Cerebellar nuclear complex (tissue), 1 donor: Measurements from ENCODE around the gene C1QTNF12.

ENCODE experiments used
- DNase-seq, 2 experiments: peaks; one replicate each; lab custom pipeline; 2025; lab: John Stamatoyannopoulos, UW

The C1QTNF12 gene

DNA sequence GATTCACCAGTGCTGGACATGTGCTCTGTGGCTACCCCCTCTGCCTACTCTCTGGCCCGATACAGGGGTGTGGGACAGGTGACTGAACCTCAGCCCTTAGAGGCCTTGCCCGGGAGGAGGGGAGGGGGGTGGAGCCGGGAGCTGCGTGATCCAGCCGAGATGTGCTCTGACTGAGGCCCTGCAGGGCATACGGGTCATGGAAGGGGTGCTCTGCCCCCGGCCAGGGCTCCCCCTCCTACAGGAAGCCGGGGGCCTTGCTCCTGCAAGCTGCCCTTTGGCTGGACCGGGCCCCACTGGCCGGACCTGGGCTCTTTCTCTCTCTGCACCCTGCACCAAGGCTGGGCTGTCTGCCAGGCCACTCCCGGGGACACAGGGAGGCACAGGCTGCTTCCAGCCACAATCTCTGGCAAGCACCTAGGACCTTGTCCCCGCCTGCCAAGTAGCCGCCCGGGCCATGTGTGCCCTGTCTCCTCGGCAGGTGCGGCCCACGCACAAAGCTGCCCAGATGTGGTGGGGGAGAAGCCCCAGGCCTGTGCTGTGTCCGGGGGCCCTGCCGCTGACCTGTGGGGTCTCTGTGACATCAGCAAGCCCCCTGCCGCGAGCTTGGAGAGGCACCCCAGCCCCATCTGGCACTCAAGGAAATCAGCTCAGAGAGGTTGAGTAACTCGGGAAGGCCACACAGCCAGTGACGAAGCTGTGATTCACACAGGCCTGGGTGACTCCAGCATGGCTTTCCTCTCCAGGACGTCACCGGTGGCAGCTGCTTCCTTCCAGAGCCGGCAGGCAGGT is 35.2 kb upstream of the C1QTNF12 start:
- DNase-seq: no peak

DNA sequence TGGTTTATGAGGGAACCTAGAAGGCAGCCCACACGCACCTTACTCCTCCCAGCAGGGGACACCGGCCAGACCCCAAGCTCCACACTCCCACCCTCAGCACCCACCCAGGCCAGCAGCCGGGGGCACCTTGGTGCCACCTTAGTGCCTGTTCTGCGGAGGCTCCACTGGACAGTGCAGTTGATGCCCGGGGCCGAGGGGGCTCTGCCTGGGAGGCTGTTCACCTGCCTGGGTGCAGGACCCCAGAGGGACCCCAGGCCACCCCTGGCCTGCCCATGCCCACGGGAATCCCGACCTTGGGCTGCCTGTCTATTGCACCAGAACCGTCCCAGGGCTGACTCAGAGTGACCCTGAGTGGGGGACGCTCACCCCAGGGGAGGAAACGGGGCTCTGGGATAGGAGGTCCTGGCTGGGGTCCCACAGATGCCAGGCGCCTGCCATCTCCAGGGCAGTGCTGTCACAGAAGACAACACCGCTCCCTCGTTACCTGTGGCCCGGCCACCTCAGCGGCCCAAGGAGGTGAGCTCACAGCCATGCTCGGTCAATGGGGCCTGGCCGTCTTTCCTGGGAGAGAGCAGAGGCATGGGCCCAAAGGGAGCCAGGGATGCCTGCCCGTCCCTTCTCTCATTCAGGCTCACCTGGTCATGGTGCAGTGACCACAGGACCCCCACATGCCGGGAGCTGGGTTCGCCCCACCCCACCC is 34.4 kb upstream of the C1QTNF12 start:
- DNase-seq: no peak

DNA sequence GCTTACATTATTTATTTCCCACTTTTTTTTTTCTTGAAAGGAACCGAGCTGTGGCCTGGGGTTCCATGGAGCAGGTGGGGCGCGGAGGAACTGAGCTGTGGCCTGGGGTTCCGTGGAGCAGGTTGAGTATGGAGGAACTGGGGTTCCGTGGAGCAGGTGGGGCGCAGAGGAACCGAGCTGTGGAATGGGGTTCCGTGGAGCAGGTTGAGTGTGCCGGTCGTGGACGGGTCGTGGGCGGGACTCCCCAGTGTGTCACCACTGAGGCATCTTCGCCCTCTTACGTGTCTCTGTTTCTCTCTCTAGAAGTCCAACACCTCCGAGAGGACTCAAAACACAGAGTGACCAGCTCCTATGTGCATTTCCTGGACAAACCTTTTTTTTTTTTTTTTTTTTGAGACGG is 32.5 kb upstream of the C1QTNF12 start:
- no peak for DNase-seq

DNA sequence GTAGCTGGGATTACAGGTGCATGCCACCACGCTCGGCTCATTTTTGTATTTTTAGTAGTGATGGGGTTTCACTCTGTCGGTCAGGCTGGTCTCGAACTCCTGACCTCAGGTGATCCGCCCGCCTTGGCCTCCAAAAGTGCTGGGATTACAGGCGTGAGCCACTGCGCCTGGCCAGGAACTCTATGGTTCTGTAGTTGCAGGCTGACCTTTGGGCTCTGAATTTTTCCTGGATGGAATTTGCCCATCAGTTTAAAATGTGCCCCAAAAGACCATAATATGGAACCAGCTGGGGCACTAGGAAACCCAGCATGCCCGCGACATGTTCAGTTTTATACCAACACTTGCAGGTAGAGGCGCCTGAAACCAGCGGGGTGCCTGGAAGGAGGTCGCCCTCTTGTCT is 32.1 kb upstream of the C1QTNF12 start:
- no peak for DNase-seq

DNA sequence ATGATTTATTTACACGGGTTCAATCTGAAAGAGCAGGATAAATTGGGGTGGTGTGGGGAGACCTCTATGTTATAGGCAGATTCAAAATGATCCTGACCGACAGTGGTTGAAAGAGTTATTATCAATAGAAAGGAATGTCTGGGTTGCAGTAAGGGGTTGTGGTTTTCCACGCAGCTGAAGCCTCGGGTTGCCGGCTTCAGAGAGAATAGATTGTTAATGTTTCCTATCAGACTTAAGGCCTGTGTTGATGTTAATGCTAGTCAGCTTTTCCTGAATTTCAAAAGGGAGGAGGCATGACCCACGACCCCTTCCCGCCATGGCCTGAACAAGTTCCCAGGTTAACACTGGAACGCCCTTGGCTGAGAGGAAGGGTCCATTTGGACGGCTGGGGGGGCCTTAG is 29.3 kb upstream of the C1QTNF12 start:
- no peak for DNase-seq

DNA sequence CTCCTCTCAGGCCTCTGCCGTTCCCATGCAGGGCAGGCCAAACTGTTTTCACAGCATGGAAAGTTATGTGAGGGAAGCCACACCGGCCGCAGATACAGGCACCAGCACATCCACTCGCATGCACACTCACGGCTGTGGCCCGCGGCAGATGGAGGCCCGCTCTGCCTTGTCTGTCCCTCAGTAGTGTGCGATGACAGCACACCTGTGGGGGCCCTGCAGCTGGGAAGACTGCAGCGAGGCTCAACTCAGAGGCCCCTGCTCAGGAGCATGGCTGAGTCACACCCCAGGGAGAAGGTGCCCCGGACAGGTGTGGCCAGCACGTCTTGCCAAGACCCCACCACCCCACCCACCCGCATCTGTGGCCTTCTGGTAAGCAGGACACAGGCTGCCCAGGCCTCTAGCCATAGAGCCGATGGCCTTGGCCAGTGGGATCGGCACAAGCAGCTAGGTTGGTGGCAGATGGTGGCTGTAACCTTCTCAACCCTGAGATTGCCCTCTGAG is 28.5 kb upstream of the C1QTNF12 start:
- no peak for DNase-seq

DNA sequence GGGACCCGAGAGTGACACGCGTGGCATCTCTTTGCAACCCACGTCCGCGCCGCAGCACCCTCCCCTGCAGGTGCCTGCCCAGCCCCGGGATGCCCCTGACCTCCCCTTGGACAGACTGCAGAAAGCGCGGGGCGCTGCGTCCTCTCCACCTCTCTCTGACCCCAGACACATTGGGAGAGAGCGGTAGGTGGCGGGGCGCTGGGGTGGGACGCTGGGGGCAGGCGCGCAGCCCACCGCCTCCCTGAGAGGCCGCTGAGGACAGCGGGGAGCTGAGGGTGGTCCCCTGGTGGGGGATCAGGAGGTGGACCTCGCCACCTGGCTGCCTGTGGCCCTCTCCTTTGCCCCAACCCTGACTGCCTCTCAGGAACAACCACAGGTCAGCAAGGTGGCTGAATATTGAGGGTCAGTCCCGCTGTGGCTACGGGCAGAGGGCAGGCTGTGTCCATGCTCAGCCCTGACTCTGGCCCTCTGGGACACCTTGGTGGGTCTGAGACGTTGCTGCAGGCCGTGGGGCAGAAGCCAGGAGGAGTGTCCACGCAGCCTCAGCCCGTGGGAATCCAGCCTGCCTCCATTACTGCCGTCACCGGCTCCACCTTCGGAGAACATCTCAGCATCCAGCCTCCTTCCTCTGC is 27.9 kb upstream of the C1QTNF12 start:
- DNase-seq: no peak

DNA sequence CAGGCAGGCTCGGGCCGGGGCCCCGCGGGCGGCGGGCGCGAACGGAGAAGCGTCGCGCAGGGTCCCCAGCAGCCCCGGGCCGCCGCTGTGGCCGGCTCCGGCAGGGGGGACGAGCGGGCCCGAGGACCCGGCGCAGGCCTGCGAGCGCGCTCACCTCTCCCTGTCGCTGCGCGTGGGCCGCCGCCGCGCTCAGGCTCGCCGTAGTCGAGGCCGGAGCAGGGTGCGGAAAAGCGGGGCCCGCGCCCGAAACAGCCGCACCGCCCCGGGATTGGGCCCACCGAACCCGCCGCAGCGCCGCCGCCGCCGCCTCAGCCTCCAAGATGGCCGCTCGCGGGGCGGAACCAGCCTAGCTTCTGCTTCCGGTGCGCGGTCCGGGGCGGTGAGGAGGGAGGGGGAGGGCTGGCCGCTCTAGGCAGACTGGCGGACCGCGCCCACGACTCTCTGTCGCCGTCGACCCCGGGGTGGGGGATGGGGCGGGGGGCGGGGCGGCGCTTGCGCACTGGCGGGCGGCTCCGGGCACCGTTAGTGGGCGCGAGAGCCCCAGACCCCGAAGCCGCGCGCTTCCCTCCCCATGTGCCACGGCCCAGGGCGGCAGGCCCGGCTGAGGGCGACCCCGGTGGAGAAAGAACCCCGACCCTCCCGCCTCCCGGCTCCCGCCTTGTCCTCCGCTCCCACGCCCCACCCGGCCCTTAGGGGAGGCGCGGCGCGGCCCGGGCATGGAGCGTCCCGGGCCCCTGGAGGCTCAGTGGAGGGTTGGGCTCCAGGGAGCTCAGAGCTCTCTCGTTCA is 27.2 kb upstream of the C1QTNF12 start, which contains the start of gene UBE2J2:
TSS of gene UBE2J2 (minus strand) at position 343 of the 787 bp plus-strand sequence. CDS start 5,862 bp downstream, outside the sequence.
- DNase-seq: peak; percentile 10 to 61

DNA sequence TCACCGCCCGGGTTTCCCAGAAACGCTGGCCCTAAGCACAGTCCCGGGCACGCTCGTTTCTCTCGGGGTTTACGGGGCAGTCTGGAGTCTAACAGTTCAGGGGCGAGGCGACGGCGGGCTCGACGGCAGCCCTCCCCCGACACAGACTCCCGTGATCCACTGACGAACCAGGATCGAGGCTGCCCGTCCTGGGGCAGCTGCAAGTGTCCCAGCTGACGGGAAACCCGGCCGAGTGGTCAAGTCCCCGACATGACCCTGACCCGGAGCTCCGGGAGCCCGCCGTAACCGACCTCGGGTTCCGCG is 26.6 kb upstream of the C1QTNF12 start:
- DNase-seq: no peak

DNA sequence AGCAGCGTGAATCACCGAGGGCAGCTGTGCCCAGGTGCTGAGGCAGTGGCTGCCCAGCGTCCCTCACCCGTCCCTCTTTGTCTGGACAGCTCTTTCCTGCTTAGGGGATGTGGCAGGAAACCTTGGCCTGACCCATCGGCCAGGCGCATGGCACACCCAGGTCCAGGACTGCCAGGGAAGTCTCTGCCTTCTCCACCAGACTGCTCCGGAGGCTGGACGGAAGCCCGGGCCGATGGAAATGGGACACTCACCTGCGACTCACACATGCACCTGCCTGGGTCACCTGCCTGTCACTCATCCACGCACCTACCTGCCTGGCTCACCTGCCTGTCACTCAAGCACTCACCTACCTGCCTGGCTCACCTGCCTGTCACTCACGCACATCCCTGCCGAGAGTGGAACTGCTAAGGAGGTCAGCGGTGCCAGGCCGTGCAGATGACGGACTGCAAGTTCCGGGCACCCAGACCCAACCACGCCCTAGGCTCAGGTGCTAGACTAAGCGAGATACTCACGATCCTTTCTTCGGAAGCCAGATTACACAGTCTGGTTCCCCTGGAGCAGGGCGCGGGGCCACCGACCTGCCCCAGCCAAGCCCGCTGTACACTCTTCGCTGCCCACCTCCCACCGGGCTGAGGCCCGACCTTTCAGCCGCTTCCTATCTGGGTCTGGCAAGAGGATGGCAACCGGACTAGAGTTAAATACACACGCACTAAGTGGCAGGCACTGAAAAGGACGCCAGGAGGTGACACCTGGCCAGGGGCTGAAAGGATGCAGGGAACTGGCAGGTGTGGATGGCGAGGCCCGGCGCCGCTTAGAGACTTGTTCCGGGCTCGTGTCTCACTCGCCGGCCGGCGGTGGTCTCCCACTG is 26.1 kb upstream of the C1QTNF12 start:
- DNase-seq: no peak

DNA sequence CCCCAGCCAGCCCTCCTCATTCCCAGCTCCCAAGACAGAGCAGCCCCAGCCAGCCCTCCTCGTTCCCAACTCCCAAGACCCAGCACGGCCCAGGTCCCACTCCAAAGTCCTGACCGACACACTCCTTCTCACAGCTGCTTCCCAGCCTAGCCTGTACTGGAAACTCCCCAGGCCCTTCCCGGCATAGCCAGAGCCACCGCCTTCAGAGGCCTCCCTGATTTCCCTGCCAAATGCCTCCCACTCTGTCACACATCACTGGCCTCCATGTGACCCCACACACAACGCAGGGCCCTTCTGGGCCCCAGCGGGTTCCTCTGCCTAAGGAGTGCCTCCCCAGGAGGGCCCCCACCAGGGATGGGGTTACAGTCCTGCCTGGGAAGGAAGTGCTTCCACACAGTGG is 24.3 kb upstream of the C1QTNF12 start:
- DNase-seq: no peak

DNA sequence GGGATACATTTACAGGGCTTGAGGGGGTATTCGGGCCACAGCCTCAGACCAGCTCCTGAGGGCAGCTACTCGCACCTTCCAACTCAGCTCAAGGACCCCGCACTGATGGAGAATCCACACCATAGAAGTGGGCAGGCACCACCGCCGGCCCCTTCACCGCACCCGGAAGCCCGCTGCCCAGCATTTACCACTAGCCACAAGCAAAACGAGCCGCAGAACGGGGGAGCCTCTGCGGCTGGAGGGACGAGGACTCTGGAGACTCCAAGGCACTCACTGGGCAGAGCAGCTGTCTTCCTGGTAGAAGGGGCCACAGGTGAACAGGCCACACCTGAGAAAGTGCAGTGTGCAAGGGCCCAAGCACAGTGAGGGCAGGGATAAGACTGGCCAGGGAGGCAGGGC is 21.8 kb upstream of the C1QTNF12 start:
- DNase-seq: no peak

DNA sequence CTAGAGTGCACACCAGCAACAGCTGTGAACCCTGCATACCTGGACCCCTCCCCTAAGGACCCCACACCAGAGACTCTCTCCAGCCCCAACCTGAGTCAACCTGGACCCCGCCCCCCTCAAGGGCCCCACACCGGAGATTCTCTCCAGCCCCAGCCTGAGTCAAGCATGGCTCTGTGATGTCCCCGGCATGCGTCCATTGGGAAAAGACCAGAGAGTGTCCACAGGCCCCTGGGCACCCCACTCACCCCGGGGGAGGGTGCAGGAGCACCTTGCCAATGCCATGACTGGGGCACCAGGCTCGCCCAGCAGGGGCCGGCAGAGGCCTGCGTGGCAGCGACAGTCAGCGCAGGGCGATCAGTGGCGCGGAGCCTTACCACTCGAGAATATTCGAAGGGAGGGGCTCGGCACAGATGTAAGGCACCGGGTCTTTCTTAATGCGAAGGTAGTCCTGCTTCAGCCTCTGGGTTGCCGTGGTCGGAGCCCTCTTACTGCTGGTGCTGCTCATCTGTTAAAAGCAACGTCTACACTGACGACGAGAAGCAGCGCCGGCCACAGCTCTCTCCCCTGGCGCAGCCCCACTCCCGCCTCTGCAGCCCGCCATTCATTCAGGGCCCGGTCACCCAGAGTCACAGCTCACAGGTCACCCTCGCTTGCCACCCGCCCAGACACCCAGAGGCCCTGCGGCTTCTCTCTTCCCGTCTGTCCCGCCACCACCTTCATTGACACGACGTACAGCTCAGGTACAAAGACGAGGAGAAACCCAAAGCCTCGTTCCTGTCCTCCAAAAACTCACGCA is 21.2 kb upstream of the C1QTNF12 start:
- no peak for DNase-seq

DNA sequence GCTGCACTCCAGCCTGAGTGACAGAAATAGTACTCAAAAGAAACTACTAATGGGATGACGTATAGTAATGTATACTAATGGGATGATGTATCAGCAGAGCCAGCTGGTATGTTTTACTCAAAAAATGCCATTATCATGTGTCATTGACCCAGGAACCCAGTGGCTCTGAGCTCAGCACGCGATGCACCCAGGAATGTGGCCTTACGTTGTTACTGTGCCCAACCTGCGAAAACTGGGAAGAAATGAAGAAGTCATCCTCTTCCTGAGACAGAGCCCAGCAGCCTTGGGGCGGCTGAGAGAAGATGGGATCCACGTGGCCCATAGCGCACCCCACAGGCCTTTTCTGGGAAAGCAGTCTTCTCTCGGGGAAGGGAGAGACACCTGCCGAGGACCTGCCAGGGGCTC is 18.3 kb upstream of the C1QTNF12 start:
- no peak for DNase-seq

DNA sequence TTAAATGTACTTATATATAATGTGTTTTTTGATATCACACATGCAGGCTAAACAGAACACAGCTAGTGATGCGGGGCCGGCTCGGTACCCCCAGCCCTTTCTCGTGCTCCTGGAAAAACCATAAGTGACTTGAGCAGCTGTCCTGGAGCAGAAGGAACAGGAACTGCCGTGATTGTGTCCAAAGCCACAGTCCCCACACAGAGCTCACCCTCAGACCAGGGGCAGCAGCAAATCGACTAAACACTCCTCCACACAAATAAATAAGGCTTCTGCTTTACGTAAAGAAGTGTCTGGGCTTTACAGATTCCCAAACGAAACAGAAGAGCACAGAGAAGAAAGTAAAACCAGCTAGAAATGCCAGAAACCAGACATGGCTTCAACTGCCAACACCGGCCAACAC is 17.5 kb upstream of the C1QTNF12 start:
- no peak for DNase-seq

DNA sequence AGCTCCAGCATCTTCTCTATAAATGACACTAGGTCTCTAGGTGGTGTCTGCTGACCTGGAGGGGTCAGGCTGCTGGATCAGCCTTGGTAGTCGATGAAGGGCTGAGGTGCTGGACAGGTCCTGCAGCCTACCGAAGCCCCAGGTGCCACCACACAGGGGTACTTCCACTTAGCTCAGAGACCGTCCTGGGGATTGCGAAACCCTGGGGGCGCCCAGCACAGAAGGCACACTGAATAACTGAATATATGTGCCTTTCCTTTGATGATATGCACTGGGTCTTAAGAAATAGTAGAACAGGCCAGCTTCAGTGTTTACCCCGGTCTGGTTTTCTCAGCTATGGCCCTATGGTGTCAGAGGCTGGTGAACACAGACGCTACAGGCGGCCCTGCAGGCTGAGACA is 16.2 kb upstream of the C1QTNF12 start:
- DNase-seq: no peak

DNA sequence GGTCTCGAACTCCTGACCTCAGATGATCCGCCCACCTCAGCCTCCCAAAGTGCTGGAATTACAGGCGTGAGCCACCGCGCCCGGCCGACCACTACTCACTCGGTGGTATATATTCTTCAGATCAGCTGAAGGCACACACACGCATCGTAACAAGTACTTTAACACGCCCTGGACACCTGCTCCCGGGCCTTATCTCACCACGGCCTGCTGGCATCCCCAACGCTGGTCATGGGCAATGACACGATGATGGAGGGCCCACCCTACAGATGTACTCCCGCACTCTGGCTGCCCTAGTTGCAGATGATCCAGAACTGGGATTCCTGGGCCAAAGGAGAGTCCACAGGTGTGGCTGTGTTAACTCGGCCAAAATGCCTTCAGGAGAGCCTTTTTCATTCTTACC is 15.5 kb upstream of the C1QTNF12 start:
- no peak for DNase-seq

DNA sequence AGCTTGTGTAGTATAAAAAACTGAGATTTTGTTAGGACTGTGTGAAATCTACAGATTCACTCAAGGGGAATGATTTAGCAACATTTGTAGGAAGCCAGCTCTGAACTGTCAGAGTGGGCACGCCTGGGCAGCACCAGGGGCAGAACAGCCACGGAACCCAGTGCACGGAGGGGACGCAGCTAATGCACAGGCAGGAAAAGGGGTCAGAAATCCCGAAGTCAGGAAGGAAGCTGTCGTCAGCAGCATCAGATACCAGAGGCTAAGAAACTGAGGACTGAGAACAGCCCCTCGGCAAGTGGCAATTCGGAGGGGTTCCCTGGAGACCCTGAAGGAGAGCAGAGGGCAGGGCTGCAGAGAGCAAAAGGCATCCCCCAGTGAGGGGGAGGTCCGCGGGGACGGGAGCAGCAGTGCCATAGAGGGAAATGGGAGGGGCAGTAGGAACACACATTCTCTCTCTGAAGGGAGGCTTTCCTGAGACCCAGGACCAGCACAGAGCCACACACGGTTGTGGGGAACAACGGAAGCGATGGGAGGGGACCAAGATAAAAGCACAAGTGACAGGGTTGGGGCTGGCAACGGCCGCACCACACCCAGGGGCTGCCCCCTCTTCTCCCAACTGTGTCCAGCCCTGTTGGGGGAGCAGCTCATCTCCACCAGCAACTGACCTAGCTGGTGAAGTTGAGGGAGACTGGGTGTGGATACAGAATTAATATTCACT is 14.5 kb upstream of the C1QTNF12 start:
- DNase-seq: no peak

DNA sequence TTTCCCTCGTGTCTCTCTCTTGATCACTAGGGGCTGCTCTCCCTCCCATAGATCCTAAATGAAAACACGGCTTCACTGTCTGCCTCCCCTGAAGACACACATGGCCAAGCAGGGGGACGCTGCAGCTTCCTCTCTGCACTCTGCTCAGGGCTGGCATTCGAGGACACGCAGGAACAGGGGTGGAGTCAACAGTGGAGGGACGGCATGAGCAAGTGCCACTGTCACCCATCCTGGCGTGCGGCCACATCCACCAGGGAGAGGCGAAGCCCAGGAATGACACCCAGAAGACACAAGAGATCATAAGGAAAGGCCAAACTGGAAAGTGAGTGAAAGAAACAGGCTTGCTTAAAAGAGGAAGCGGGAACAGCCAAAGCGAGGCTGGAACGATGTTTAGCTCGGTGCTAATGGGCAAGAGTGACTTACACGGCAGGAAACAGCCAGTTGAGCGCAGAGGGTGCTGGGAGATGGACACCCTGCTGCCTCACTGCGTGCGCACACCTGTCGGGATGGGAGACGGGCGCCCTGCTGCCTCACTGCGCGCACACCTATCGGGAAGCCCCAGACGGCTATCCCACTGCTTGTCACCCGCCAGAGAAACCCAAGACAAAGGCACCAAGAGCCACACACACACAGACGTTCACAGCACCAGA is 13.6 kb upstream of the C1QTNF12 start:
- DNase-seq: no peak
